H1 (cell line): ENCODE measurements around the gene GPR15LG. TPM values are rescaled to one million over a fixed set of nuclear protein-coding genes. Genes with fewer than 3 reads are reported as not detected.

Source experiments
- CTCF ChIA-PET: fragments of 300-600 bp; sonication (Branson Sonifier 250); formaldehyde crosslinking; loops from one replicate; lab custom pipeline; 2021; ENCODE audit not compliant: partially characterized antibody; lab: Charles Lee
- POLR2A ChIA-PET: fragments of 300-600 bp; sonication (Branson Sonifier 250); formaldehyde crosslinking; loops from one replicate; lab custom pipeline; 2021; ENCODE audit warnings: inconsistent platforms; ENCODE audit not compliant: partially characterized antibody; lab: Charles Lee
- DNase-seq, 2 experiments: peaks; one replicate each; pipeline versions ENCODE4 v3.0.0 to v3.0.0-alpha.2; 2010 to 2022; ENCODE audit warnings: low spot score in 2 of 2, low read depth in 1 of 2, mixed read lengths in 1 of 2
- FAIRE-seq: peaks from 2 replicates; lab custom pipeline; 2011; peaks lifted over from hg19 to GRCh38; lab: Jason Lieb, UNC
- H2AFZ ChIP-seq: 2 replicates; pipeline ENCODE4 v1.8.1; 2012; ENCODE audit warnings: low read length, inconsistent platforms
- H2AK5ac ChIP-seq: 2 replicates; pipeline ENCODE4 v1.6.1; 2013; ENCODE audit warnings: low read depth, low read length
- H2BK120ac ChIP-seq: replicated peaks from 2 replicates; pipeline ENCODE3; 2013; ENCODE audit warnings: low read depth, low read length, inconsistent platforms
- H2BK12ac ChIP-seq: 2 replicates; pipeline ENCODE4 v1.6.1; 2013; ENCODE audit warnings: low read depth, low read length
- H2BK15ac ChIP-seq: 2 replicates; pipeline ENCODE4 v1.6.1; 2013; ENCODE audit warnings: low read length
- H2BK20ac ChIP-seq: 2 replicates; pipeline ENCODE4 v1.6.1; 2013; ENCODE audit warnings: low read length
- H2BK5ac ChIP-seq: 2 replicates; pipeline ENCODE4 v1.6.1; 2013; ENCODE audit warnings: low read depth, low read length
- H3K14ac ChIP-seq: 2 replicates; pipeline ENCODE4 v1.6.1; 2013; ENCODE audit warnings: inconsistent platforms; ENCODE audit not compliant: insufficient read length
- H3K18ac ChIP-seq: 2 replicates; pipeline ENCODE4 v1.6.1; 2013; ENCODE audit warnings: low read length; ENCODE audit errors: extremely low read depth
- H3K23ac ChIP-seq: 2 replicates; pipeline ENCODE4 v1.6.1; 2013; ENCODE audit warnings: inconsistent platforms; ENCODE audit not compliant: insufficient read length
- H3K23me2 ChIP-seq: 2 replicates; pipeline ENCODE4 v1.6.1; 2013; ENCODE audit warnings: low read depth, low read length
- H3K27ac ChIP-seq: 2 replicates; pipeline ENCODE4 v1.6.1; 2011; ENCODE audit warnings: low read depth, low read length, inconsistent platforms
- H3K27me3 ChIP-seq, 4 experiments: replicated peaks in 1 of 4; 1 replicate in 1 of 4; 2 replicates in 3 of 4; pipeline versions ENCODE4 v1.6.1 to v1.8.1; 2011 to 2013; ENCODE audit warnings: low read length in 3 of 4, mild to moderate bottlenecking in 3 of 4, inconsistent platforms in 2 of 4, mixed read lengths in 2 of 4, moderate library complexity in 1 of 4; ENCODE audit not compliant: control insufficient read depth in 3 of 4, insufficient read depth in 3 of 4; ENCODE audit errors: extremely low read depth in 1 of 4
- H3K36me3 ChIP-seq, 4 experiments: 2 replicates each; pipeline versions ENCODE4 v1.6.1 to v1.8.1; 2011 to 2013; ENCODE audit warnings: mild to moderate bottlenecking in 4 of 4, low read length in 3 of 4, moderate library complexity in 2 of 4, control low read depth in 1 of 4, inconsistent platforms in 1 of 4; ENCODE audit not compliant: insufficient read depth in 4 of 4, control insufficient read depth in 2 of 4
- H3K4ac ChIP-seq: replicated peaks from 2 replicates; pipeline ENCODE3; 2013; ENCODE audit warnings: low read length, low read depth, mixed read lengths, inconsistent platforms; ENCODE audit not compliant: insufficient read length
- H3K4me1 ChIP-seq, 4 experiments: replicated peaks in 1 of 4; 1 replicate in 1 of 4; 2 replicates in 3 of 4; pipeline versions ENCODE4 v1.6.1 to v1.8.1; 2011 to 2013; ENCODE audit warnings: low read length in 3 of 4, inconsistent platforms in 2 of 4, mixed read lengths in 1 of 4; ENCODE audit not compliant: insufficient read depth in 4 of 4, control insufficient read depth in 3 of 4
- H3K4me2 ChIP-seq, 2 experiments: 2 replicates each; pipeline versions ENCODE4 v1.6.1 to v1.8.1; 2011 to 2013; ENCODE audit warnings: low read depth in 2 of 2, low read length in 2 of 2, control low read depth in 1 of 2, inconsistent platforms in 1 of 2, mild to moderate bottlenecking in 1 of 2; ENCODE audit not compliant: insufficient read depth in 1 of 2
- H3K4me3 ChIP-seq, 4 experiments: fragments of 200-600, 300-600 bp in 1 of 4; sonication (generic), shearing (Covaris generic), sonication (Bioruptor Twin) in 1 of 4; 2 replicates each; pipeline versions ENCODE4 v1.5.1 to v1.8.1; 2011 to 2016; ENCODE audit warnings: low read length in 4 of 4, low read depth in 3 of 4, control low read depth in 2 of 4, inconsistent platforms in 2 of 4, mild to moderate bottlenecking in 2 of 4, mixed read lengths in 1 of 4, moderate library complexity in 1 of 4; ENCODE audit not compliant: insufficient read depth in 2 of 4; ENCODE audit errors: extremely low read depth in 1 of 4
- H3K56ac ChIP-seq: replicated peaks from 2 replicates; pipeline ENCODE3; 2013; ENCODE audit warnings: low read depth, mild to moderate bottlenecking, mixed read lengths, low read length, inconsistent platforms; ENCODE audit not compliant: insufficient read length
- H3K79me1 ChIP-seq: 2 replicates; pipeline ENCODE4 v1.6.1; 2013; ENCODE audit warnings: low read depth, low read length, control low read depth
- H3K79me2 ChIP-seq, 2 experiments: 2 replicates each; pipeline versions ENCODE4 v1.6.1 to v1.8.1; 2012 to 2013; ENCODE audit warnings: low read length in 2 of 2, mild to moderate bottlenecking in 2 of 2, inconsistent platforms in 1 of 2; ENCODE audit not compliant: insufficient read depth in 2 of 2, control insufficient read depth in 1 of 2
- H3K9ac ChIP-seq, 4 experiments: replicated peaks in 1 of 4; 1 replicate in 1 of 4; 2 replicates in 3 of 4; pipeline versions ENCODE4 v1.6.1 to v1.8.1; 2011 to 2013; ENCODE audit warnings: low read depth in 3 of 4, low read length in 3 of 4, control low read depth in 2 of 4, mild to moderate bottlenecking in 2 of 4, moderate library complexity in 2 of 4, inconsistent platforms in 1 of 4; ENCODE audit errors: extremely low read depth in 1 of 4
- H3K9me3 ChIP-seq, 2 experiments: 2 replicates each; pipeline versions ENCODE4 v1.6.1 to v1.8.1; 2012 to 2013; ENCODE audit warnings: mild to moderate bottlenecking in 2 of 2, moderate library complexity in 2 of 2, control low read depth in 1 of 2, inconsistent platforms in 1 of 2, low read depth in 1 of 2, low read length in 1 of 2, mixed read lengths in 1 of 2; ENCODE audit not compliant: insufficient read depth in 2 of 2
- H4K20me1 ChIP-seq, 2 experiments: replicated peaks in 1 of 2; 2 replicates each; pipeline versions ENCODE3 to v1.8.1; 2011 to 2013; ENCODE audit warnings: inconsistent platforms in 2 of 2, low read length in 2 of 2, mild to moderate bottlenecking in 1 of 2; ENCODE audit not compliant: insufficient read depth in 2 of 2, control insufficient read depth in 1 of 2
- H4K5ac ChIP-seq: 2 replicates; pipeline ENCODE4 v1.6.1; 2013; ENCODE audit warnings: low read length, low read depth, mixed read lengths, inconsistent platforms; ENCODE audit not compliant: insufficient read length
- H4K8ac ChIP-seq: 2 replicates; pipeline ENCODE4 v1.8.0; 2013; ENCODE audit warnings: mild to moderate bottlenecking, moderate library complexity, low read length, inconsistent platforms; ENCODE audit not compliant: insufficient read depth; ENCODE audit errors: extremely low read depth
- H4K91ac ChIP-seq: replicated peaks from 2 replicates; pipeline ENCODE3; 2013; ENCODE audit warnings: low read length, mixed read lengths, inconsistent platforms; ENCODE audit not compliant: insufficient read length
- BCL11A ChIP-seq, 2 experiments: IDR thresholded peaks; one replicate each; pipeline ENCODE4 v1.6.1; 2011; ENCODE audit warnings: low read depth in 2 of 2, low read length in 2 of 2, mild to moderate bottlenecking in 2 of 2
- GTF2F1 ChIP-seq: IDR thresholded peaks from 2 replicates; pipeline ENCODE4 v1.6.1; 2012; ENCODE audit warnings: low read depth, low read length, improper control_type of control experiment, borderline replicate concordance
- RXRA ChIP-seq: IDR thresholded peaks from 2 replicates; pipeline ENCODE4 v1.6.1; 2011; ENCODE audit warnings: low read depth, mild to moderate bottlenecking, low read length, moderate library complexity; ENCODE audit not compliant: insufficient read depth
- TAF1 ChIP-seq: IDR thresholded peaks from 2 replicates; pipeline ENCODE4 v1.6.1; 2011; ENCODE audit warnings: mild to moderate bottlenecking, low read depth, low read length
- TCF12 ChIP-seq: IDR thresholded peaks from 2 replicates; pipeline ENCODE4 v1.6.1; 2011; ENCODE audit warnings: low read depth, mild to moderate bottlenecking, low read length
- USF2 ChIP-seq: IDR thresholded peaks from 2 replicates; pipeline ENCODE4 v1.6.1; 2011; ENCODE audit warnings: low read length, improper control_type of control experiment
- WGBS, 2 experiments: shearing (Covaris generic) in 1 of 2; methylation state at CpG; one replicate each; pipeline versions ENCODE4 v1.1.6 to v1.1.7; 2013 to 2015; ENCODE audit warnings: low lambda C conversion rate in 2 of 2, mixed read lengths in 2 of 2, inconsistent platforms in 1 of 2, low coverage in 1 of 2, missing lambda C conversion rate in 1 of 2; ENCODE audit not compliant: insufficient replicate concordance in 2 of 2, insufficient coverage in 1 of 2, insufficient read length in 1 of 2; ENCODE audit errors: extremely low coverage in 1 of 2, missing lambda C conversion rate in 1 of 2; 5-methylcytosine and 5-hydroxymethylcytosine counted together
- polyA plus RNA-seq, 7 experiments: library from polyadenylated mRNA; depleted of rRNA in 3 of 7; stranded (reverse) in 5 of 7; unstranded in 2 of 7; fragments of >200 nt in 5 of 7; fragments of 200-250 nt in 2 of 7; gene quantifications; 1 replicate in 5 of 7; 2 replicates in 1 of 7; 4 replicates in 1 of 7; pipeline versions ENCODE4 v1.2.1 to v1.2.3, GENCODE V29; 2011 to 2013; ENCODE audit warnings: missing spikeins in 2 of 7, mixed read lengths in 2 of 7
- total RNA-seq: library from RNA; stranded (reverse); fragmentation: NEBNext Ultra II Directional; extraction: Animal tissue kit (Norgen Biotek cat#: 25700); gene quantifications from 2 replicates; pipeline ENCODE4 v1.2.1, GENCODE V29; 2021

The GPR15LG gene
- total and polyA plus RNA-seq, 2 of the 8 experiments (the other 6 are each of a cell fraction or from before 2014, with no cell fraction given), result not detected

GRCh38 chr10:84177541-84178141 lies 4.0 kb downstream of the GPR15LG start:
- no peak overlapping the region for H3K14ac ChIP-seq
- peak overlapping the region; percentile 20 for H3K23ac ChIP-seq
- H3K4ac ChIP-seq, result peak overlapping the region; percentile 94
- H4K5ac ChIP-seq, result no peak overlapping the region
- no peaks in the 10 kb centered on the region for H3K36me3 ChIP-seq
- no peak overlapping the region for H3K4me3 ChIP-seq
- POLR2A ChIA-PET, result no interaction called here
- H3K27ac ChIP-seq, result no peak overlapping the region
- H3K4me1 ChIP-seq, result peaks cover 0 to 2% (median 0%) of the 10 kb centered on the region in 4 experiments; a peak in 2 of 7 replicates
- DNase-seq, result no peak
- no peak overlapping the region for H3K4me2 ChIP-seq
- H3K23me2 ChIP-seq, result peaks cover 9% of the 10 kb centered on the region
- H4K20me1 ChIP-seq, result peaks cover 0 to 7% of the 10 kb centered on the region in 2 experiments
- H2BK120ac ChIP-seq, result no peak overlapping the region
- peak overlapping the region; percentile 77 for H3K56ac ChIP-seq
- no peak overlapping the region; the same call in 1 of the 2 replicates for H4K8ac ChIP-seq
- peak overlapping the region; percentile 25; the same call in 1 of the 2 replicates for H3K18ac ChIP-seq
- H3K9ac ChIP-seq, result no peak overlapping the region
- H4K91ac ChIP-seq, result no peak overlapping the region
- H2BK5ac ChIP-seq, result 0 out of 2 replicates have a peak overlapping the region, but pooled peaks have one; percentile 41
- TF ChIP-seq TCF12, result no peak
- TF ChIP-seq USF2, result no peak
- TF ChIP-seq TAF1, result no peak
- TF ChIP-seq GTF2F1, result no peak
- no peak for TF ChIP-seq RXRA
- no peak for TF ChIP-seq BCL11A (IDR thresholded peaks at IDR 0.05; ENCODE audit: low read depth in 2 of 2, low read length in 2 of 2)
- peaks cover 0 to 7% of the 10 kb centered on the region in 2 experiments; a peak in 1 of 4 replicates for H3K9me3 ChIP-seq
- H2BK15ac ChIP-seq, result 0 out of 2 replicates have a peak overlapping the region, but pooled peaks have one; percentile 83
- peak overlapping the region; percentile 84; the same call in 1 of the 2 replicates for H2AK5ac ChIP-seq
- CTCF ChIA-PET, result interaction anchor here (0.9 to 1.5 kb wide), 2 partner anchors 21 to 28 kb away, joined by 3 to 6 read pairs; no protein-coding TSS in a partner anchor
- FAIRE-seq, result no peak
- no peak overlapping the region; the same call in 1 of the 2 replicates for H2AFZ ChIP-seq
- H3K79me1 ChIP-seq, result no peaks in the 10 kb centered on the region
- 87% methylated on average over 7 of the region's 8 CpGs; no CpG with 5 or more reads in 1 of the 2 experiments for WGBS, 2 experiments
- no peaks in the 10 kb centered on the region for H3K79me2 ChIP-seq
- peak overlapping the region; percentile 48 for H2BK20ac ChIP-seq
- no peaks in the 10 kb centered on the region for H3K27me3 ChIP-seq
- peak overlapping the region; percentile 86; the same call in 1 of the 2 replicates for H2BK12ac ChIP-seq
